CD4-positive, alpha-beta T cell (primary cell): ENCODE data around the gene RPP30. TPM values are rescaled to one million over a fixed set of nuclear protein-coding genes. Genes with fewer than 3 reads are reported as not detected.

Source experiments
- ATAC-seq: fragments of 200-7000 bp; cut with Tn5 transposase; one replicate; pipeline ENCODE4 v1.10.0; 2022; ENCODE audit warnings: mild to moderate bottlenecking; ENCODE audit not compliant: poor library complexity
- CTCF ChIA-PET: fragments of 350-600 bp; sonication (Branson Sonifier 250); formaldehyde crosslinking; loops from one replicate; lab custom pipeline; 2021; ENCODE audit warnings: antibody characterized with exemption, inconsistent platforms; lab: Charles Lee
- POLR2A ChIA-PET: fragments of 350-600 bp; sonication (Branson Sonifier 250); formaldehyde crosslinking; loops from one replicate; lab custom pipeline; 2021; ENCODE audit warnings: antibody characterized with exemption, inconsistent platforms; lab: Charles Lee
- DNase-seq, 14 experiments: peaks; one replicate each; pipeline ENCODE4 v3.0.0-alpha.2; 2013 to 2020; ENCODE audit warnings: mixed read lengths in 2 of 14
- H3K27ac ChIP-seq, 2 donors: one replicate each; pipeline versions ENCODE4 v1.5.1 to v1.7.0; 2013; ENCODE audit warnings: low read length in 2 of 2, low read depth in 1 of 2, mild to moderate bottlenecking in 1 of 2
- H3K27me3 ChIP-seq, 2 experiments: 1 replicate in 1 of 2; 2 replicates in 1 of 2; pipeline versions ENCODE4 v1.6.1 to v1.7.0; 2013; ENCODE audit warnings: low read length in 2 of 2, control low read depth in 1 of 2, mild to moderate bottlenecking in 1 of 2, moderate library complexity in 1 of 2; ENCODE audit not compliant: insufficient read depth in 2 of 2, control insufficient read depth in 1 of 2
- H3K36me3 ChIP-seq: one replicate; pipeline ENCODE4 v1.6.1; 2013; ENCODE audit warnings: low read length, control low read depth; ENCODE audit not compliant: insufficient read depth
- H3K4me1 ChIP-seq: one replicate; pipeline ENCODE4 v1.6.1; 2013; ENCODE audit warnings: low read length, control low read depth; ENCODE audit not compliant: insufficient read depth
- H3K4me3 ChIP-seq: one replicate; pipeline ENCODE4 v1.5.1; 2013; ENCODE audit warnings: mild to moderate bottlenecking, low read length, moderate library complexity
- H3K9me3 ChIP-seq, 2 experiments: 1 replicate in 1 of 2; 2 replicates in 1 of 2; pipeline versions ENCODE4 v1.6.1 to v1.7.0; 2013; ENCODE audit warnings: low read length in 2 of 2, mild to moderate bottlenecking in 2 of 2, control low read depth in 1 of 2, moderate library complexity in 1 of 2; ENCODE audit not compliant: control insufficient read depth in 1 of 2, insufficient read depth in 1 of 2
- H3K27ac Mint-ChIP-seq: one replicate; pipeline ENCODE4 v1.8.0; 2020; ENCODE audit warnings: mixed read lengths
- H3K27me3 Mint-ChIP-seq: one replicate; pipeline ENCODE4 v1.8.0; 2021; ENCODE audit warnings: mixed read lengths
- H3K36me3 Mint-ChIP-seq: one replicate; pipeline ENCODE4 v1.8.0; 2021; ENCODE audit warnings: low read depth, mixed read lengths
- H3K4me1 Mint-ChIP-seq: one replicate; pipeline ENCODE4 v1.8.0; 2021; ENCODE audit warnings: low read depth, mixed read lengths
- H3K4me3 Mint-ChIP-seq: one replicate; pipeline ENCODE4 v1.8.0; 2020; ENCODE audit warnings: mild to moderate bottlenecking, mixed read lengths
- H3K9me3 Mint-ChIP-seq: one replicate; pipeline ENCODE4 v1.8.0; 2020; ENCODE audit warnings: mixed read lengths
- CTCF ChIP-seq: fragments of 200-600 bp; IDR thresholded peaks from one replicate; pipeline ENCODE4 v1.8.0; 2022; ENCODE audit warnings: antibody characterized with exemption, mild to moderate bottlenecking
- intact Hi-C, 2 experiments: fragments of 100-400 bp; cut with DNase I in 1 of 2; cut with micrococcal nuclease in 1 of 2; formaldehyde crosslinking; loops; one replicate each; pipeline versions ENCODE4 v1.15.1 to v1.9.0; 2023 to 2025; cut with DNase I, micrococcal nuclease
- total RNA-seq, 174 experiments: library from RNA in 2 of 174; stranded (reverse) in 2 of 174; gene quantifications; one replicate each; pipeline ENCODE4 v1.2.3 and lab custom pipeline; 2021 to 2026

Gene RPP30
- total RNA-seq, 2 experiments from 2014 or later: 25.3 to 28.5 TPM

- CTCF ChIA-PET: interaction anchor here (1.0 kb wide), 1 partner anchor 12 kb away, joined by 3 read pairs; no protein-coding TSS in a partner anchor
- intact Hi-C loops: no loop called here
- ATAC-seq: no peak
These were observed 64.5 kb downstream of the RPP30 start for GRCh38 chr10:90936276-90936659.

GRCh38 chr10:90937645-90938258 lies 66.0 kb downstream of the RPP30 start:
- H3K27me3 ChIP-seq: no peaks in the 10 kb centered on the region
- no peaks in the 10 kb centered on the region for H3K4me1 ChIP-seq
- Mint-ChIP-seq H3K4me1 (no peaks in the 10 kb centered on the region), H3K9me3 (no peaks in the 10 kb centered on the region), H3K27ac (no peak overlapping the region), H3K36me3 (no peaks in the 10 kb centered on the region), H3K4me3 (no peak overlapping the region), H3K27me3 (no peaks in the 10 kb centered on the region)
- POLR2A ChIA-PET: no interaction called here
- no peak overlapping the region for H3K27ac ChIP-seq
- intact Hi-C loops: no loop called here
- H3K4me3 ChIP-seq: no peak overlapping the region
- no peaks in the 10 kb centered on the region for H3K9me3 ChIP-seq
- no peak for TF ChIP-seq CTCF
- CTCF ChIA-PET: no interaction called here
- no peaks in the 10 kb centered on the region for H3K36me3 ChIP-seq
- ATAC-seq (no peak), DNase-seq (no peak)

More at GRCh38 chr10:90936276-90936659, 64.5 kb downstream of the RPP30 start:
- Mint-ChIP-seq H3K27me3 (no peaks in the 10 kb centered on the region), H3K4me3 (no peak overlapping the region), H3K9me3 (no peaks in the 10 kb centered on the region), H3K36me3 (no peaks in the 10 kb centered on the region), H3K4me1 (no peaks in the 10 kb centered on the region), H3K27ac (no peak overlapping the region)
- no peak overlapping the region for H3K27ac ChIP-seq
- H3K27me3 ChIP-seq: no peaks in the 10 kb centered on the region
- POLR2A ChIA-PET: no interaction called here
- H3K4me3 ChIP-seq: no peak overlapping the region
- no peaks in the 10 kb centered on the region for H3K9me3 ChIP-seq
- no peaks in the 10 kb centered on the region for H3K4me1 ChIP-seq
- no peak for TF ChIP-seq CTCF
- no peaks in the 10 kb centered on the region for H3K36me3 ChIP-seq
- DNase-seq: no peak

GRCh38 chr10:90939116-90939515 lies 67.3 kb downstream of the RPP30 start:
- no peak overlapping the region for H3K4me3 Mint-ChIP-seq
- H3K27ac ChIP-seq: no peak overlapping the region
- no peaks in the 10 kb centered on the region for H3K4me1 ChIP-seq
- H3K9me3 Mint-ChIP-seq: no peaks in the 10 kb centered on the region
- no peak overlapping the region for H3K27ac Mint-ChIP-seq
- no peaks in the 10 kb centered on the region for H3K27me3 ChIP-seq
- H3K36me3 ChIP-seq: no peaks in the 10 kb centered on the region
- H3K36me3 Mint-ChIP-seq: no peaks in the 10 kb centered on the region
- no peak for ATAC-seq
- no peaks in the 10 kb centered on the region for H3K9me3 ChIP-seq
- DNase-seq: no peak
- intact Hi-C loops: no loop called here
- ChIA-PET CTCF (no interaction called here), POLR2A (no interaction called here)
- H3K4me1 Mint-ChIP-seq: no peaks in the 10 kb centered on the region
- no peaks in the 10 kb centered on the region for H3K27me3 Mint-ChIP-seq
- no peak overlapping the region for H3K4me3 ChIP-seq
- TF ChIP-seq CTCF: no peak
